Suprapubic skin (tissue), 3 donors: ENCODE data around the gene ODAD4.

ENCODE experiments used
- POLR2AphosphoS5 ChIP-seq, 3 donors: sonication (generic); formaldehyde crosslinking; IDR thresholded peaks; one replicate each; pipeline ENCODE4 v1.6.1; 2017; ENCODE audit warnings: antibody characterized with exemption in 3 of 3
- TF ChIP-seq, protein P1 (sequence below), 2 donors: fragments of 200-600 bp in 1 of 2; fragments of 450-650 bp in 1 of 2; sonication (generic) in 1 of 2; IDR thresholded peaks; one replicate each; pipeline ENCODE4 v1.5.1; 2016 to 2019; ENCODE audit warnings: antibody characterized with exemption in 2 of 2, mild to moderate bottlenecking in 1 of 2, moderate library complexity in 1 of 2

DNA sequence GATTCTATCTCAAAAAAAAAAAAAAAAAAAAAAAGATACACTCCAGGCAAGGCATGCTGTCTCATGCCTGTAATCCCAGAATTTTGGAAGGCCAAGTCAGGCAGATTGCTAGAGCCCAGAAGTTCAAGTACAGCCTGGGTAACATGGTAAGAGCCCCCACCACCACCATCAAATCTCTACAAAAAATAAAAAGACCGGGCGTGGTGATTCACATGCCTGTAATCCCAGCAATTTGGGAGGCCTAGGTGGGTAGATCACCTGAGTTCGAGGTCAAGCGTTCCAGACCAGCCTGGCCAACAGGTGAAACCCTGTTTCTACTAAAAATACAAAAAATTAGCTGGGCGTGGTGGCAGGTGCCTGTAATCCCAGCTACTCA is 9.8 kb upstream of the ODAD4 start:
- TF ChIP-seq POLR2AphosphoS5 (IDR thresholded peaks at IDR 0.05) = no peak
- TF ChIP-seq, protein P1, sequence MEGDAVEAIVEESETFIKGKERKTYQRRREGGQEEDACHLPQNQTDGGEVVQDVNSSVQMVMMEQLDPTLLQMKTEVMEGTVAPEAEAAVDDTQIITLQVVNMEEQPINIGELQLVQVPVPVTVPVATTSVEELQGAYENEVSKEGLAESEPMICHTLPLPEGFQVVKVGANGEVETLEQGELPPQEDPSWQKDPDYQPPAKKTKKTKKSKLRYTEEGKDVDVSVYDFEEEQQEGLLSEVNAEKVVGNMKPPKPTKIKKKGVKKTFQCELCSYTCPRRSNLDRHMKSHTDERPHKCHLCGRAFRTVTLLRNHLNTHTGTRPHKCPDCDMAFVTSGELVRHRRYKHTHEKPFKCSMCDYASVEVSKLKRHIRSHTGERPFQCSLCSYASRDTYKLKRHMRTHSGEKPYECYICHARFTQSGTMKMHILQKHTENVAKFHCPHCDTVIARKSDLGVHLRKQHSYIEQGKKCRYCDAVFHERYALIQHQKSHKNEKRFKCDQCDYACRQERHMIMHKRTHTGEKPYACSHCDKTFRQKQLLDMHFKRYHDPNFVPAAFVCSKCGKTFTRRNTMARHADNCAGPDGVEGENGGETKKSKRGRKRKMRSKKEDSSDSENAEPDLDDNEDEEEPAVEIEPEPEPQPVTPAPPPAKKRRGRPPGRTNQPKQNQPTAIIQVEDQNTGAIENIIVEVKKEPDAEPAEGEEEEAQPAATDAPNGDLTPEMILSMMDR (IDR thresholded peaks at IDR 0.05) = no peak
